Measurements from ENCODE around the gene SAMD5.

Gene SAMD5

DNA sequence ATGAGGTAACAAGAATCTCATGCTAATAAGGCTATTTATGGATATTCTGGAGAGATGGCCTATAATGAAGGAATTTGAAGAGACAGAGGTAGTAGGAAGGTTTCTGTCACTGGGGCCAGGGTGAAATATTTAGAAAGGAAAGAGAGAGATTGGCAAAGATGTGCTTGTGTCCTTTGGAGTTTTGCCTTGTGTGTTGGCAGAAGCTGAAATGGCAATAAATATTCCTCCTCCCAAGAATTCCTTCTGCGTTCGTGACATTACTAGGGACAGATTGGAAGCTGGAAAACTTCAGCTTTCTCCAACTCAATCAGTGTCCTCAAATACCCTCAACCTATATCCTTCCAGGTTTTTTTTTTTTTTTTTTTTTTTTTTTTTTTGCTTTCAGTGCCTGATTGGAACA is 6.3 kb downstream of the SAMD5 start:
- Histone ChIP-seq H3K79me2 (ENCODE audit: insufficient read depth, low read length) (no peaks in the 10 kb centered on the region), H4K20me1 (ENCODE audit: low read depth, low read length) (no peaks in the 10 kb centered on the region), H3K27me3 (ENCODE audit: low read length) (no peaks in the 10 kb centered on the region), H3F3A (ENCODE audit: insufficient read depth) (no peaks in the 10 kb centered on the region), H3K27ac (ENCODE audit: low read depth, low read length) (no peak overlapping the region), H3K4me3 (ENCODE audit: insufficient read depth, low read length, poor library complexity, severe bottlenecking) (no peak overlapping the region), H3K9me2 (replicated peaks; ENCODE audit: insufficient read depth, low read length) (no peaks in the 10 kb centered on the region), H3K9ac (ENCODE audit: low read length) (no peak overlapping the region), H3K4me2 (ENCODE audit: low read depth, low read length, poor library complexity, severe bottlenecking) (no peak overlapping the region), H3K36me3 (ENCODE audit: low read length) (no peaks in the 10 kb centered on the region), H3K9me3 (ENCODE audit: insufficient read depth, low read length) (no peaks in the 10 kb centered on the region), H2AFZ (ENCODE audit: low read depth, low read length, severe bottlenecking) (no peak overlapping the region)
- TF ChIP-seq EZH2phosphoT487 (conservative IDR thresholded peaks at IDR 0.05; ENCODE audit: low read length): no peak
- TF ChIP-seq, protein P1, sequence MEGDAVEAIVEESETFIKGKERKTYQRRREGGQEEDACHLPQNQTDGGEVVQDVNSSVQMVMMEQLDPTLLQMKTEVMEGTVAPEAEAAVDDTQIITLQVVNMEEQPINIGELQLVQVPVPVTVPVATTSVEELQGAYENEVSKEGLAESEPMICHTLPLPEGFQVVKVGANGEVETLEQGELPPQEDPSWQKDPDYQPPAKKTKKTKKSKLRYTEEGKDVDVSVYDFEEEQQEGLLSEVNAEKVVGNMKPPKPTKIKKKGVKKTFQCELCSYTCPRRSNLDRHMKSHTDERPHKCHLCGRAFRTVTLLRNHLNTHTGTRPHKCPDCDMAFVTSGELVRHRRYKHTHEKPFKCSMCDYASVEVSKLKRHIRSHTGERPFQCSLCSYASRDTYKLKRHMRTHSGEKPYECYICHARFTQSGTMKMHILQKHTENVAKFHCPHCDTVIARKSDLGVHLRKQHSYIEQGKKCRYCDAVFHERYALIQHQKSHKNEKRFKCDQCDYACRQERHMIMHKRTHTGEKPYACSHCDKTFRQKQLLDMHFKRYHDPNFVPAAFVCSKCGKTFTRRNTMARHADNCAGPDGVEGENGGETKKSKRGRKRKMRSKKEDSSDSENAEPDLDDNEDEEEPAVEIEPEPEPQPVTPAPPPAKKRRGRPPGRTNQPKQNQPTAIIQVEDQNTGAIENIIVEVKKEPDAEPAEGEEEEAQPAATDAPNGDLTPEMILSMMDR (IDR thresholded peaks at IDR 0.05; ENCODE audit: insufficient read depth, low read length, poor library complexity, severe bottlenecking): no peak

DNA sequence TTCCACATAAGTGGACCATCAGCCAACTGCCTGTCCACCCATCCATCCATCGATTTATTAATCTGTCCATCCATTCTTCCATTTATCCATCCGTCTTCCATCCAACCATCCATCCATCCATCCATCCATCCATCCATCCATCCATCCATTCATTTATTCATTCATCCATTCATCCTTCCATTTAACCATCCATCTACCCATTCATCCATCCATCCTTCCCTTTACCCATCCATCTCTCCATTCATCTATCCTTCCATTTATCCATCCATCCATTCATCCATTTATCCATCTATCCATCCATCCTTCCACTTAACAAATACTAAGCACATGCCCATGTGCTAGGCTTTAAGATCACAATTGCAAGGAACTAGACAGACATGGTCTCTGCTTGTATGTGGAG is 6.8 kb downstream of the SAMD5 start:
- Histone ChIP-seq H3K4me2 (ENCODE audit: low read depth, low read length, poor library complexity, severe bottlenecking) (no peak overlapping the region), H2AFZ (ENCODE audit: low read depth, low read length, severe bottlenecking) (no peak overlapping the region), H3K27ac (ENCODE audit: low read depth, low read length) (no peak overlapping the region), H3K9ac (ENCODE audit: low read length) (no peak overlapping the region), H3K9me2 (replicated peaks; ENCODE audit: insufficient read depth, low read length) (no peaks in the 10 kb centered on the region), H3K4me3 (ENCODE audit: insufficient read depth, low read length, poor library complexity, severe bottlenecking) (no peak overlapping the region), H3K27me3 (ENCODE audit: low read length) (no peaks in the 10 kb centered on the region), H4K20me1 (ENCODE audit: low read depth, low read length) (no peaks in the 10 kb centered on the region), H3F3A (ENCODE audit: insufficient read depth) (no peaks in the 10 kb centered on the region), H3K36me3 (ENCODE audit: low read length) (no peaks in the 10 kb centered on the region), H3K79me2 (ENCODE audit: insufficient read depth, low read length) (no peaks in the 10 kb centered on the region), H3K9me3 (ENCODE audit: insufficient read depth, low read length) (no peaks in the 10 kb centered on the region)
- TF ChIP-seq EZH2phosphoT487 (conservative IDR thresholded peaks at IDR 0.05; ENCODE audit: low read length): no peak
- TF ChIP-seq, protein P1 (IDR thresholded peaks at IDR 0.05; ENCODE audit: insufficient read depth, low read length, poor library complexity, severe bottlenecking): no peak

DNA sequence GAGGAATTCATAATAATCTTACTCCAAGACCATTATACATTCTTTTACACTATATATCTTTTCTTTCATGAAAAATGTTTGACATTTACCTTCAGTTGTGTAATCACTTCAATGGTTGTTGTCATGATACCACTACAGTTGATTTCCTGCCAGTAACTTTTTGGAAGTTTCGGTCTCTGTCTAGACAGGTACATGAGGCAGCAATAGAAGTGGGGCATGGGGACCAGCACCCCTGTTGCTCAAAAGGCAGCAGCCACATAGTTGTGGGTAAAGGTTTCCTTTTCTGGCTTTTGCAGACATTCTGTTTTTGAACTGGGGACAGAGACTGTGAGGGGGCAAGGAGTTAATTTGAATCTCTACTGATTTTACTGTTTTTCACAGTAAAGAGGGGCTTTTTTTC is 14.1 kb downstream of the SAMD5 start:
- no peaks in the 10 kb centered on the region for H3K27me3 ChIP-seq (ENCODE audit: low read length)
- no peak overlapping the region for H3K4me2 ChIP-seq (ENCODE audit: low read depth, low read length, poor library complexity, severe bottlenecking)
- H3F3A ChIP-seq (ENCODE audit: insufficient read depth): no peaks in the 10 kb centered on the region
- no peaks in the 10 kb centered on the region for H3K9me2 ChIP-seq (replicated peaks; ENCODE audit: insufficient read depth, low read length)
- no peak overlapping the region for H3K27ac ChIP-seq (ENCODE audit: low read depth, low read length)
- TF ChIP-seq, protein P1 (IDR thresholded peaks at IDR 0.05; ENCODE audit: insufficient read depth, low read length, poor library complexity, severe bottlenecking): no peak
- TF ChIP-seq EZH2phosphoT487 (conservative IDR thresholded peaks at IDR 0.05; ENCODE audit: low read length): no peak
- H3K9ac ChIP-seq (ENCODE audit: low read length): no peak overlapping the region
- no peak overlapping the region for H2AFZ ChIP-seq (ENCODE audit: low read depth, low read length, severe bottlenecking)
- H3K79me2 ChIP-seq (ENCODE audit: insufficient read depth, low read length): no peaks in the 10 kb centered on the region
- no peaks in the 10 kb centered on the region for H3K36me3 ChIP-seq (ENCODE audit: low read length)
- H4K20me1 ChIP-seq (ENCODE audit: low read depth, low read length): no peaks in the 10 kb centered on the region
- no peak overlapping the region for H3K4me3 ChIP-seq (ENCODE audit: insufficient read depth, low read length, poor library complexity, severe bottlenecking)
- no peaks in the 10 kb centered on the region for H3K9me3 ChIP-seq (ENCODE audit: insufficient read depth, low read length)
